Tibial nerve (tissue), 4 donors: ENCODE data around the gene ZNF512B. TPM values are rescaled to one million over a fixed set of nuclear protein-coding genes. Genes with fewer than 3 reads are reported as not detected.

Experiments used
- DNase-seq, 2 donors: peaks; one replicate each; pipeline ENCODE4 v3.0.0-alpha.2; 2019; ENCODE audit warnings: low spot score in 2 of 2
- H3K27ac ChIP-seq, 4 donors: fragments of 200-600 bp; sonication (generic) in 3 of 4; one replicate each; pipeline ENCODE4 v1.5.1; 2017 to 2019; ENCODE audit warnings: mild to moderate bottlenecking in 1 of 4
- H3K27me3 ChIP-seq, 2 donors: fragments of 200-600 bp; sonication (generic) in 1 of 2; one replicate each; pipeline versions ENCODE4 v1.5.1 to v1.6.0; 2017 to 2019
- H3K36me3 ChIP-seq, 3 donors: fragments of 200-600 bp; sonication (generic); one replicate each; pipeline ENCODE4 v1.5.1; 2018 to 2019
- H3K4me1 ChIP-seq, 4 donors: fragments of 200-600 bp; sonication (generic) in 3 of 4; one replicate each; pipeline ENCODE4 v1.5.1; 2017 to 2019
- H3K4me3 ChIP-seq, 4 donors: fragments of 200-600 bp; sonication (generic) in 3 of 4; one replicate each; pipeline ENCODE4 v1.5.1; 2017 to 2019; ENCODE audit warnings: mild to moderate bottlenecking in 1 of 4, moderate library complexity in 1 of 4
- H3K9me3 ChIP-seq, 4 donors: fragments of 200-600 bp; sonication (generic) in 3 of 4; one replicate each; pipeline ENCODE4 v1.5.1; 2017 to 2019
- CTCF ChIP-seq, 5 experiments: fragments of 200-600 bp in 3 of 5; fragments of 450-650 bp in 2 of 5; sonication (generic) in 3 of 5; IDR thresholded peaks; one replicate each; pipeline ENCODE4 v1.5.1; 2016 to 2019; ENCODE audit warnings: antibody characterized with exemption in 5 of 5, mild to moderate bottlenecking in 3 of 5, moderate library complexity in 2 of 5
- EP300 ChIP-seq, 2 donors: sonication (generic); formaldehyde crosslinking; IDR thresholded peaks; one replicate each; pipeline ENCODE4 v1.6.1; 2017; ENCODE audit warnings: antibody characterized with exemption in 2 of 2, mild to moderate bottlenecking in 1 of 2
- POLR2A ChIP-seq, 2 donors: fragments of 450-650 bp; IDR thresholded peaks; one replicate each; pipeline ENCODE4 v1.6.1; 2017; ENCODE audit warnings: antibody characterized with exemption in 2 of 2, mild to moderate bottlenecking in 2 of 2, moderate library complexity in 2 of 2
- WGBS, 2 donors: methylation state at CpG; one replicate each; pipeline ENCODE4 v1.1.5; 2018; 5-methylcytosine and 5-hydroxymethylcytosine counted together
- total RNA-seq, 4 donors: library from RNA; depleted of rRNA; stranded (reverse); fragments of >200 nt; gene quantifications; one replicate each; pipeline ENCODE4 v1.1.0, GENCODE V29; 2016

ZNF512B gene
- total RNA-seq, 4 donors from 2014 or later: 8.3 to 18.3 (median 11.7) TPM

GRCh38 chr20:63958964-63959698 lies 10.6 kb downstream of the ZNF512B start:
- no peak for TF ChIP-seq EP300 (IDR thresholded peaks at IDR 0.05)
- TF ChIP-seq CTCF (IDR thresholded peaks at IDR 0.05): no peak
- TF ChIP-seq POLR2A (IDR thresholded peaks at IDR 0.05): no peak
- DNase-seq: no peak
- Histone ChIP-seq H3K9me3 (no peaks in the 10 kb centered on the region), H3K27ac (no peak overlapping the region), H3K4me1 (peaks cover 0 to 31% (median 21%) of the 10 kb centered on the region in 4 donors), H3K4me3 (no peak overlapping the region), H3K36me3 (peaks cover 0 to 55% (median 0%) of the 10 kb centered on the region in 3 donors), H3K27me3 (no peaks in the 10 kb centered on the region)
- WGBS, 2 donors: 76 to 78% methylated on average over 9 of the region's 10 CpGs

GRCh38 chr20:63958471-63958870 lies 11.3 kb downstream of the ZNF512B start:
- no peak for DNase-seq
- peak overlapping the region in 2 of 4 donors; percentile 35 to 60 for H3K27ac ChIP-seq
- H3K27me3 ChIP-seq: no peaks in the 10 kb centered on the region
- no peak for TF ChIP-seq EP300 (IDR thresholded peaks at IDR 0.05)
- no peaks in the 10 kb centered on the region for H3K9me3 ChIP-seq
- 51 to 60% methylated on average over 4 of the region's 4 CpGs for WGBS, 2 donors
- H3K36me3 ChIP-seq: peaks cover 0 to 48% (median 0%) of the 10 kb centered on the region in 3 donors
- H3K4me1 ChIP-seq: peaks cover 0 to 37% (median 28%) of the 10 kb centered on the region in 4 donors
- H3K4me3 ChIP-seq: no peak overlapping the region

GRCh38 chr20:63957690-63958441 lies 11.9 kb downstream of the ZNF512B start:
- H3K9me3 ChIP-seq: no peaks in the 10 kb centered on the region
- peak overlapping the region in 3 of 4 donors; percentile 60 to 97 (median 69) for H3K27ac ChIP-seq
- DNase-seq: no peak
- 48 to 59% methylated on average over 10 to 13 of the region's 13 CpGs for WGBS, 2 donors
- peaks cover 0 to 43% (median 31%) of the 10 kb centered on the region in 4 donors for H3K4me1 ChIP-seq
- TF ChIP-seq EP300 (IDR thresholded peaks at IDR 0.05) (no peak), POLR2A (IDR thresholded peaks at IDR 0.05) (no peak), CTCF (IDR thresholded peaks at IDR 0.05) (no peak)
- peak overlapping the region in 1 of 4 donors; percentile 97 for H3K4me3 ChIP-seq
- no peaks in the 10 kb centered on the region for H3K27me3 ChIP-seq
- H3K36me3 ChIP-seq: peaks cover 0 to 42% (median 0%) of the 10 kb centered on the region in 3 donors

GRCh38 chr20:63957004-63957689 lies 12.6 kb downstream of the ZNF512B start:
- Histone ChIP-seq H3K36me3 (peaks cover 0 to 35% (median 0%) of the 10 kb centered on the region in 3 donors), H3K27me3 (no peaks in the 10 kb centered on the region), H3K4me3 (peak overlapping the region; percentile 44 to 97 (median 96)), H3K27ac (peak overlapping the region; percentile 34 to 97 (median 64)), H3K4me1 (peaks cover 0 to 51% (median 36%) of the 10 kb centered on the region in 4 donors), H3K9me3 (no peaks in the 10 kb centered on the region)
- TF ChIP-seq POLR2A (IDR thresholded peaks at IDR 0.05): peak in 1 of 2 donors; percentile 48
- TF ChIP-seq EP300 (IDR thresholded peaks at IDR 0.05): peak in 1 of 2 donors; percentile 65
- TF ChIP-seq CTCF (IDR thresholded peaks at IDR 0.05): peak in 2 of 5 experiments; percentile 9 to 15
- 4 to 5% methylated on average over 26 to 27 of the region's 28 CpGs for WGBS, 2 donors
- DNase-seq: no peak

GRCh38 chr20:63956664-63957003 lies 13.1 kb downstream of the ZNF512B start:
- Histone ChIP-seq H3K4me3 (peak overlapping the region; percentile 44 to 97 (median 96)), H3K27me3 (no peaks in the 10 kb centered on the region), H3K36me3 (peaks cover 0 to 30% (median 0%) of the 10 kb centered on the region in 3 donors), H3K9me3 (no peaks in the 10 kb centered on the region), H3K27ac (peak overlapping the region; percentile 34 to 97 (median 64)), H3K4me1 (peaks cover 0 to 56% (median 41%) of the 10 kb centered on the region in 4 donors)
- WGBS, 2 donors: 0 to 3% methylated on average over 15 of the region's 15 CpGs
- no peak for TF ChIP-seq CTCF (IDR thresholded peaks at IDR 0.05)
- TF ChIP-seq EP300 (IDR thresholded peaks at IDR 0.05): no peak
- no peak for TF ChIP-seq POLR2A (IDR thresholded peaks at IDR 0.05)
- no peak for DNase-seq
